Measurements from ENCODE around the gene TBL1XR1.
"Not testable (repeated sequence)": the region's sequence is repeated elsewhere in the genome, so short reads cannot be mapped to it uniquely, and the experiment has no call there.

The TBL1XR1 gene

GRCh38 chr3:177141471-177141870 lies 55.8 kb downstream of the TBL1XR1 start:
- no peak for DNase-seq (ENCODE audit: low read depth)

- not testable (repeated sequence) for DNase-seq (ENCODE audit: low read depth)
These were observed 58.1 kb downstream of the TBL1XR1 start for GRCh38 chr3:177139220-177139619.

GRCh38 chr3:177137774-177138705 lies 59.2 kb downstream of the TBL1XR1 start:
- no peak for DNase-seq (ENCODE audit: low read depth)

- no peak for DNase-seq (ENCODE audit: low read depth)
These were observed 60.5 kb downstream of the TBL1XR1 start for GRCh38 chr3:177136741-177137140.

- no peak for DNase-seq (ENCODE audit: low read depth)
These were observed 61.3 kb downstream of the TBL1XR1 start for GRCh38 chr3:177135841-177136492.

- DNase-seq (ENCODE audit: low read depth), result no peak
These were observed 62.5 kb downstream of the TBL1XR1 start for GRCh38 chr3:177134816-177135210.

GRCh38 chr3:177133860-177134815 lies 63.1 kb downstream of the TBL1XR1 start:
- no peak for DNase-seq (ENCODE audit: low read depth)

- no peak for DNase-seq (ENCODE audit: low read depth)
These were observed 65.2 kb downstream of the TBL1XR1 start for GRCh38 chr3:177131927-177132636.

- no peak for DNase-seq (ENCODE audit: low read depth)
These were observed 70.3 kb downstream of the TBL1XR1 start for GRCh38 chr3:177127008-177127407.

- DNase-seq (ENCODE audit: low read depth), result peak; percentile 86
These were observed 71.1 kb downstream of the TBL1XR1 start for GRCh38 chr3:177126015-177126773.

- DNase-seq (ENCODE audit: low read depth), result no peak
These were observed 72.4 kb downstream of the TBL1XR1 start for GRCh38 chr3:177124882-177125281.

- DNase-seq (ENCODE audit: low read depth), result no peak
These were observed 73.5 kb downstream of the TBL1XR1 start for GRCh38 chr3:177123822-177124221.

GRCh38 chr3:177122183-177122856 lies 75.0 kb downstream of the TBL1XR1 start:
- no peak for DNase-seq (ENCODE audit: low read depth)

- no peak for DNase-seq (ENCODE audit: low read depth)
These were observed 77.5 kb downstream of the TBL1XR1 start for GRCh38 chr3:177119829-177120228.

GRCh38 chr3:177114253-177114652 lies 83.0 kb downstream of the TBL1XR1 start:
- DNase-seq (ENCODE audit: low read depth), result no peak

GRCh38 chr3:177111541-177111949 lies 85.7 kb downstream of the TBL1XR1 start:
- DNase-seq (ENCODE audit: low read depth), result no peak

- DNase-seq (ENCODE audit: low read depth), result no peak
These were observed 86.4 kb downstream of the TBL1XR1 start for GRCh38 chr3:177110895-177111294.

- no peak for DNase-seq (ENCODE audit: low read depth)
These were observed 86.9 kb downstream of the TBL1XR1 start for GRCh38 chr3:177110386-177110785.

GRCh38 chr3:177109688-177110330 lies 87.5 kb downstream of the TBL1XR1 start:
- DNase-seq (ENCODE audit: low read depth), result no peak

- no peak for DNase-seq (ENCODE audit: low read depth)
These were observed 88.6 kb downstream of the TBL1XR1 start for GRCh38 chr3:177108648-177109047.

All from non-pigmented ciliary epithelial cell (primary cell).